Transverse colon (tissue), 4 donors: ENCODE data around the gene SIRT5. TPM values are rescaled to one million over a fixed set of nuclear protein-coding genes. Genes with fewer than 3 reads are reported as not detected.
A peak's percentile ranks its signal among the peaks of the same experiment; 100 is the strongest.

Source experiments
- DNase-seq: peaks from one replicate; pipeline ENCODE4 v3.0.0-alpha.2; 2019
- H3K27ac ChIP-seq, 4 donors: fragments of 200-600 bp; sonication (generic); 2 replicates each; pipeline ENCODE4 v1.5.1; 2016 to 2018; ENCODE audit warnings: inconsistent platforms in 4 of 4
- H3K27me3 ChIP-seq: fragments of 200-600 bp; sonication (generic); 2 replicates; pipeline ENCODE4 v1.5.1; 2017; ENCODE audit warnings: inconsistent platforms
- H3K36me3 ChIP-seq, 4 donors: fragments of 200-600 bp; sonication (generic); 2 replicates each; pipeline ENCODE4 v1.5.1; 2017 to 2019; ENCODE audit warnings: inconsistent platforms in 4 of 4
- H3K4me1 ChIP-seq, 4 donors: fragments of 200-600 bp; sonication (generic); 2 replicates each; pipeline ENCODE4 v1.5.1; 2017 to 2020; ENCODE audit warnings: inconsistent platforms in 4 of 4
- H3K4me3 ChIP-seq, 4 donors: fragments of 200-600 bp; sonication (generic); 1 replicate in 1 of 4; 2 replicates in 3 of 4; pipeline versions ENCODE4 v1.5.1 to v1.6.1; 2017 to 2019; ENCODE audit warnings: inconsistent platforms in 4 of 4
- H3K9me3 ChIP-seq, 2 donors: fragments of 200-600 bp; sonication (generic); 2 replicates each; pipeline ENCODE4 v1.5.1; 2017 to 2019; ENCODE audit warnings: inconsistent platforms in 2 of 2
- EP300 ChIP-seq: sonication (generic); formaldehyde crosslinking; IDR thresholded peaks from one replicate; pipeline ENCODE4 v1.6.1; 2017; ENCODE audit warnings: antibody characterized with exemption, low read depth
- POLR2A ChIP-seq: fragments of 450-650 bp; IDR thresholded peaks from one replicate; pipeline ENCODE4 v1.6.1; 2016; ENCODE audit warnings: antibody characterized with exemption, mild to moderate bottlenecking, moderate library complexity
- POLR2AphosphoS5 ChIP-seq, 3 donors: sonication (generic); formaldehyde crosslinking; IDR thresholded peaks; one replicate each; pipeline ENCODE4 v1.6.1; 2016; ENCODE audit warnings: antibody characterized with exemption in 3 of 3
- WGBS, 2 donors: methylation state at CpG; one replicate each; pipeline ENCODE4 v1.1.5; 2018; ENCODE audit warnings: low coverage in 1 of 2; 5-methylcytosine and 5-hydroxymethylcytosine counted together
- in situ Hi-C, 4 donors: fragments of 200-750 bp; cut with MboI; loops; one replicate each; pipeline versions ENCODE4 v1.15.0 to v1.15.1; 2017; ENCODE audit warnings: low sequenced_read_pairs in 3 of 4, low pct_ligation_motif_present in 1 of 4, low pct_unique_long_range_greater_than_20kb in 1 of 4
- intact Hi-C: fragments of 100-400 bp; cut with DNase I; formaldehyde crosslinking; loops from one replicate; pipeline ENCODE4 v1.15.1; 2023; ENCODE audit warnings: low total_unique reads
- total RNA-seq, 4 donors: library from RNA; depleted of rRNA; stranded (reverse); fragments of >200 nt; gene quantifications; one replicate each; pipeline ENCODE4 v1.1.0, GENCODE V29; 2016
- TF ChIP-seq, protein P1 (sequence below), 5 experiments: fragments of 200-600 bp in 3 of 5; fragments of 450-650 bp in 2 of 5; sonication (generic) in 3 of 5; IDR thresholded peaks; 1 replicate in 2 of 5; 2 replicates in 3 of 5; pipeline ENCODE4 v1.5.1; 2016 to 2017; ENCODE audit warnings: antibody characterized with exemption in 5 of 5, inconsistent platforms in 3 of 5, mild to moderate bottlenecking in 2 of 5, moderate library complexity in 1 of 5

SIRT5 gene
- total RNA-seq, 4 donors from 2014 or later, result 10.1 to 21.0 (median 13.9) TPM

DNA sequence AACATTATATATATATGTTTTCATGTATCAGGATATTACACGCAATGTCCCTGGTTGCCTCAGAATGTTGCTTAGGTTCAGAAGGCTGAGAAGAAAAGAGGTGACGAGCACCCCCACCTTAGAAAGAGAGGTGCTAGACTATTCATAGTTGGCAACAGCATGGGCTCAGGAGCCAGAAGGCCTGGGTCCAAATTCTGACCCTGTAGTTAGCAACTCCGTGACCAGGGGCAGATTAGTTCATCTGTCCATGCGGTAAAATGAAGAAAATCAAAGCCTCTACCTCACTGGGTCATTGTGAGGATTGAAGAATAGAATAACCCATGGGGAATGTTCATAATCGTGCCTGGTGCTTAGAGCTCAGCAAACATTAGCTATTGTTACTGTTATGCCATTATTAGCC, 5.4 kb upstream of the SIRT5 start:
- in situ Hi-C loops, result no loop called here
- no peak for DNase-seq
- H3K4me1 ChIP-seq, result peaks cover 0 to 10% (median 5%) of the 10 kb centered on the region in 4 donors
- no peaks in the 10 kb centered on the region for H3K9me3 ChIP-seq
- no peak overlapping the region for H3K27ac ChIP-seq
- intact Hi-C loops, result loop anchor here (10.0 kb wide), 2 partner anchors 84 to 224 kb away; partner anchors contain the start of gene GFOD1
- TF ChIP-seq, protein P1, sequence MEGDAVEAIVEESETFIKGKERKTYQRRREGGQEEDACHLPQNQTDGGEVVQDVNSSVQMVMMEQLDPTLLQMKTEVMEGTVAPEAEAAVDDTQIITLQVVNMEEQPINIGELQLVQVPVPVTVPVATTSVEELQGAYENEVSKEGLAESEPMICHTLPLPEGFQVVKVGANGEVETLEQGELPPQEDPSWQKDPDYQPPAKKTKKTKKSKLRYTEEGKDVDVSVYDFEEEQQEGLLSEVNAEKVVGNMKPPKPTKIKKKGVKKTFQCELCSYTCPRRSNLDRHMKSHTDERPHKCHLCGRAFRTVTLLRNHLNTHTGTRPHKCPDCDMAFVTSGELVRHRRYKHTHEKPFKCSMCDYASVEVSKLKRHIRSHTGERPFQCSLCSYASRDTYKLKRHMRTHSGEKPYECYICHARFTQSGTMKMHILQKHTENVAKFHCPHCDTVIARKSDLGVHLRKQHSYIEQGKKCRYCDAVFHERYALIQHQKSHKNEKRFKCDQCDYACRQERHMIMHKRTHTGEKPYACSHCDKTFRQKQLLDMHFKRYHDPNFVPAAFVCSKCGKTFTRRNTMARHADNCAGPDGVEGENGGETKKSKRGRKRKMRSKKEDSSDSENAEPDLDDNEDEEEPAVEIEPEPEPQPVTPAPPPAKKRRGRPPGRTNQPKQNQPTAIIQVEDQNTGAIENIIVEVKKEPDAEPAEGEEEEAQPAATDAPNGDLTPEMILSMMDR (IDR thresholded peaks at IDR 0.05), result no peak
- TF ChIP-seq EP300 (no peak), POLR2A (no peak), POLR2AphosphoS5 (IDR thresholded peaks at IDR 0.05) (no peak)
- H3K27me3 ChIP-seq, result peaks cover 6% of the 10 kb centered on the region
- H3K4me3 ChIP-seq, result no peak overlapping the region
- WGBS, 2 donors, result 83 to 89% methylated on average over 4 to 5 of the region's 5 CpGs
- no peaks in the 10 kb centered on the region for H3K36me3 ChIP-seq

DNA sequence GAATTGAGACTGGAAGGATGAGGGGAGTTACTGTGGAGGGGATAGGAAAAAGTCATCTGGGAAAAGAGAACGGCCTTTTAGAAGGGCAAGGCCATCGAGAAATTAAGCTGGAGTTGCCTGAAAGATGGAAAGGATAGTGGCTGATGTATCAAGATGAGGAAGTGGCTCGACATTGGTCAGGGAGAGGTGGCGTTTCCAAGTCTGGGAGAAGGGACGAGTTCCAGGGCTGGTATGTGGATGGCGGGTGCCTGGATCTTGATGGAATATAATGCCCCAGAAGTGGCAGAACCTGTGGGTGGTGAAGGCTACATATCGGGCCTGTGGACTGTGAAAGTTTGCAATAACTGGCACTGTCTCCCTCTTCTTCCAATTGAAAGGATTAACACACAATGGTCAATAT, 2.2 kb upstream of the SIRT5 start:
- peaks cover 0 to 19% (median 7%) of the 10 kb centered on the region in 4 donors for H3K4me1 ChIP-seq
- peaks cover 6% of the 10 kb centered on the region for H3K27me3 ChIP-seq
- H3K4me3 ChIP-seq, result no peak overlapping the region
- TF ChIP-seq POLR2A (no peak), POLR2AphosphoS5 (IDR thresholded peaks at IDR 0.05) (no peak), EP300 (no peak)
- TF ChIP-seq, protein P1 (IDR thresholded peaks at IDR 0.05), result no peak
- H3K27ac ChIP-seq, result no peak overlapping the region
- 88 to 93% methylated on average over 6 to 7 of the region's 7 CpGs for WGBS, 2 donors
- no peaks in the 10 kb centered on the region for H3K36me3 ChIP-seq
- intact Hi-C loops (no loop called here), in situ Hi-C loops (no loop called here)
- DNase-seq, result no peak
- no peaks in the 10 kb centered on the region for H3K9me3 ChIP-seq

GRCh38 chr6:13572951-13573654, 1.3 kb upstream of the SIRT5 start:
- intact Hi-C loops (no loop called here), in situ Hi-C loops (no loop called here)
- WGBS, 2 donors, result 79 to 90% methylated on average over 13 to 16 of the region's 16 CpGs
- DNase-seq, result no peak
- TF ChIP-seq POLR2A, result no peak
- no peak for TF ChIP-seq POLR2AphosphoS5 (IDR thresholded peaks at IDR 0.05)
- TF ChIP-seq EP300, result no peak
- TF ChIP-seq, protein P1 (IDR thresholded peaks at IDR 0.05), result no peak
- H3K27ac ChIP-seq, result peak overlapping the region; percentile 96 to 100 (median 98)
- H3K9me3 ChIP-seq, result no peaks in the 10 kb centered on the region
- peaks cover 6% of the 10 kb centered on the region for H3K27me3 ChIP-seq
- H3K4me3 ChIP-seq, result peak overlapping the region in 3 of 4 donors; percentile 73 to 84 (median 78)
- no peaks in the 10 kb centered on the region for H3K36me3 ChIP-seq
- H3K4me1 ChIP-seq, result peaks cover 0 to 19% (median 7%) of the 10 kb centered on the region in 4 donors

- Histone ChIP-seq H3K27ac (peak overlapping the region; percentile 96 to 100 (median 98)), H3K4me3 (peak overlapping the region; percentile 46 to 84 (median 76)), H3K27me3 (peaks cover 6% of the 10 kb centered on the region), H3K36me3 (no peaks in the 10 kb centered on the region), H3K4me1 (peaks cover 0 to 19% (median 7%) of the 10 kb centered on the region in 4 donors), H3K9me3 (no peaks in the 10 kb centered on the region)
- WGBS, 2 donors, result 7% methylated on average over 14 of the region's 14 CpGs; no CpG with 5 or more reads in 1 of the 2 donors
- in situ Hi-C loops, result no loop called here
- DNase-seq, result peak; percentile 53
- TF ChIP-seq, protein P1 (IDR thresholded peaks at IDR 0.05), result no peak
- TF ChIP-seq EP300 (no peak), POLR2A (no peak), POLR2AphosphoS5 (IDR thresholded peaks at IDR 0.05) (no peak)
- intact Hi-C loops, result no loop called here
Observed at GRCh38 chr6:13573669-13574110, 711 bp upstream of the SIRT5 start.
